SK-N-SH (cell line): ENCODE measurements around the gene RBM15B.

ENCODE experiments used
- CHD2 ChIP-seq: fragments of 150-350 bp; IDR thresholded peaks from 2 replicates; pipeline ENCODE4 v1.6.1; 2018; ENCODE audit warnings: low read length; ENCODE audit not compliant: partially characterized antibody
- CTCF ChIP-seq: fragments of 200-600 bp; sonication (generic); IDR thresholded peaks from 2 replicates; pipeline ENCODE4 v1.6.1; 2017; ENCODE audit warnings: antibody characterized with exemption, mild to moderate bottlenecking, moderate library complexity
- EP300 ChIP-seq, 2 experiments: IDR thresholded peaks; 2 replicates each; pipeline versions ENCODE4 v1.4.0 to v1.6.1; 2012; ENCODE audit warnings: borderline replicate concordance in 1 of 2, low read depth in 1 of 2, low read length in 1 of 2
- EZH2phosphoT487 ChIP-seq: fragments of 200-600 bp; sonication (generic); IDR thresholded peaks from 2 replicates; pipeline ENCODE4 v1.6.1; 2017; ENCODE audit warnings: low read depth, mixed run types, mild to moderate bottlenecking, antibody characterized with exemption, moderate library complexity, borderline replicate concordance
- JUND ChIP-seq: IDR thresholded peaks from 2 replicates; pipeline ENCODE4 v1.4.0; 2012
- MAX ChIP-seq: IDR thresholded peaks from 2 replicates; pipeline ENCODE4 v1.4.0; 2012; ENCODE audit warnings: low read depth
- POLR2AphosphoS5 ChIP-seq: IDR thresholded peaks from 2 replicates; pipeline ENCODE4 v1.6.1; 2012; ENCODE audit warnings: low read depth, low read length
- RAD21 ChIP-seq: IDR thresholded peaks from 2 replicates; pipeline ENCODE4 v1.6.1; 2012; ENCODE audit warnings: mild to moderate bottlenecking, low read length
- REST ChIP-seq: IDR thresholded peaks from 2 replicates; pipeline ENCODE4 v1.6.1; 2012; ENCODE audit warnings: mild to moderate bottlenecking, low read depth, low read length, moderate library complexity
- RFX5 ChIP-seq: IDR thresholded peaks from 2 replicates; pipeline ENCODE4 v1.6.1; 2012; ENCODE audit warnings: mild to moderate bottlenecking, improper control_type of control experiment, low read length
- TAF1 ChIP-seq: IDR thresholded peaks from 2 replicates; pipeline ENCODE4 v1.6.1; 2012; ENCODE audit warnings: low read depth, mild to moderate bottlenecking, low read length, moderate library complexity, borderline replicate concordance
- TF ChIP-seq, protein P1 (sequence below): IDR thresholded peaks from 2 replicates; pipeline ENCODE4 v1.4.0; 2012; ENCODE audit warnings: low read depth, borderline replicate concordance
- TF ChIP-seq, protein P2 (sequence below): IDR thresholded peaks from 2 replicates; pipeline ENCODE4; 2012

DNA sequence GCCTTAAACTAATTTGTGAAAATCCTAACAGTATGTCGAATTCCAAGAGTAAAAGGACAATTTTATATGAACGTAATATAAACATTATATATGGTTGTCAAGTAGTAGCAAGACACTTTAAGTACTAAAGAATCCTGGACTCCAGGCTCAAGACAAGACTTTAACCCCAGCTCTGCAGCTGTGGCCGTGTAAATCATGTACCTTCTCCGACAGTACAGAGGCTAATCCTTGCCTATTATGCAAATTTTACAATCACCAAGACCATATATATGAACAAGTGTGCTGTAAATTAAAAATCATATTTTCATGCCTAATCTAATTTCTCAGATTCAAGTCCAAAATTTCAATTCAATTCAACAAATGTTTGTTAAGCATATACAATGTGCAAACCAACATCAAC is 35.8 kb downstream of the RBM15B start:
- no peak for TF ChIP-seq EP300 (IDR thresholded peaks at IDR 0.05; ENCODE audit: borderline replicate concordance in 1 of 2, low read depth in 1 of 2, low read length in 1 of 2)
- TF ChIP-seq POLR2AphosphoS5 = no peak
- TF ChIP-seq, protein P1, sequence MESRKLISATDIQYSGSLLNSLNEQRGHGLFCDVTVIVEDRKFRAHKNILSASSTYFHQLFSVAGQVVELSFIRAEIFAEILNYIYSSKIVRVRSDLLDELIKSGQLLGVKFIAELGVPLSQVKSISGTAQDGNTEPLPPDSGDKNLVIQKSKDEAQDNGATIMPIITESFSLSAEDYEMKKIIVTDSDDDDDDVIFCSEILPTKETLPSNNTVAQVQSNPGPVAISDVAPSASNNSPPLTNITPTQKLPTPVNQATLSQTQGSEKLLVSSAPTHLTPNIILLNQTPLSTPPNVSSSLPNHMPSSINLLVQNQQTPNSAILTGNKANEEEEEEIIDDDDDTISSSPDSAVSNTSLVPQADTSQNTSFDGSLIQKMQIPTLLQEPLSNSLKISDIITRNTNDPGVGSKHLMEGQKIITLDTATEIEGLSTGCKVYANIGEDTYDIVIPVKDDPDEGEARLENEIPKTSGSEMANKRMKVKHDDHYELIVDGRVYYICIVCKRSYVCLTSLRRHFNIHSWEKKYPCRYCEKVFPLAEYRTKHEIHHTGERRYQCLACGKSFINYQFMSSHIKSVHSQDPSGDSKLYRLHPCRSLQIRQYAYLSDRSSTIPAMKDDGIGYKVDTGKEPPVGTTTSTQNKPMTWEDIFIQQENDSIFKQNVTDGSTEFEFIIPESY = no peak
- no peak for TF ChIP-seq EZH2phosphoT487
- no peak for TF ChIP-seq RFX5
- TF ChIP-seq MAX = no peak
- no peak for TF ChIP-seq CHD2
- TF ChIP-seq CTCF = no peak
- TF ChIP-seq JUND = no peak
- TF ChIP-seq, protein P2, sequence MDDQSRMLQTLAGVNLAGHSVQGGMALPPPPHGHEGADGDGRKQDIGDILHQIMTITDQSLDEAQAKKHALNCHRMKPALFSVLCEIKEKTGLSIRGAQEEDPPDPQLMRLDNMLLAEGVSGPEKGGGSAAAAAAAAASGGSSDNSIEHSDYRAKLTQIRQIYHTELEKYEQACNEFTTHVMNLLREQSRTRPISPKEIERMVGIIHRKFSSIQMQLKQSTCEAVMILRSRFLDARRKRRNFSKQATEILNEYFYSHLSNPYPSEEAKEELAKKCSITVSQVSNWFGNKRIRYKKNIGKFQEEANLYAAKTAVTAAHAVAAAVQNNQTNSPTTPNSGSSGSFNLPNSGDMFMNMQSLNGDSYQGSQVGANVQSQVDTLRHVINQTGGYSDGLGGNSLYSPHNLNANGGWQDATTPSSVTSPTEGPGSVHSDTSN = no peak
- no peak for TF ChIP-seq RAD21
- TF ChIP-seq TAF1 = no peak
- no peak for TF ChIP-seq REST
